HL-60 (cell line): Measurements from ENCODE around the gene TBPL1.

Source experiments
- CTCF ChIP-seq: IDR thresholded peaks from one replicate; pipeline ENCODE4 v1.5.1; 2011; ENCODE audit warnings: low read length, control low read depth, inconsistent platforms; ENCODE audit not compliant: insufficient read depth
- POLR2AphosphoS5 ChIP-seq: IDR thresholded peaks from 2 replicates; pipeline ENCODE4 v1.6.1; 2012; ENCODE audit warnings: low read depth

- TF ChIP-seq POLR2AphosphoS5 (no peak), CTCF (no peak)
Measured at GRCh38 chr6:134007077-134007476, 54.1 kb downstream of the TBPL1 start.
